HG03097 (cell line): ENCODE measurements around the gene ALDH7A1.
"Not testable (repeated sequence)": the region's sequence is repeated elsewhere in the genome, so short reads cannot be mapped to it uniquely, and the experiment has no call there.

ENCODE experiments used
- ATAC-seq: cut with Tn5 transposase; IDR thresholded peaks from one replicate; pipeline ENCODE4 v1.9.1; 2021; ENCODE audit not compliant: unreplicated experiment, low FRiP score

ALDH7A1 gene

GRCh38 chr5:126597156-126597555 is 2.1 kb upstream of the ALDH7A1 start:
- ATAC-seq = no peak

- ATAC-seq = peak; percentile 11
These were observed 566 bp upstream of the ALDH7A1 start for GRCh38 chr5:126595486-126596083.

GRCh38 chr5:126591549-126591948 is 3.5 kb downstream of the ALDH7A1 start:
- no peak for ATAC-seq

- no peak for ATAC-seq
These were observed 5.3 kb downstream of the ALDH7A1 start for GRCh38 chr5:126589536-126590297.

- no peak for ATAC-seq
These were observed 7.2 kb downstream of the ALDH7A1 start for GRCh38 chr5:126587551-126588390.

GRCh38 chr5:126583761-126584160 is 11.3 kb downstream of the ALDH7A1 start:
- ATAC-seq = no peak

GRCh38 chr5:126579716-126580115 is 15.3 kb downstream of the ALDH7A1 start:
- ATAC-seq = no peak

- ATAC-seq = no peak
These were observed 17.6 kb downstream of the ALDH7A1 start for GRCh38 chr5:126577415-126577814.

GRCh38 chr5:126576974-126577373 is 18.0 kb downstream of the ALDH7A1 start:
- no peak for ATAC-seq

GRCh38 chr5:126575644-126576043 is 19.4 kb downstream of the ALDH7A1 start:
- ATAC-seq = no peak

GRCh38 chr5:126568206-126568755 is 26.7 kb downstream of the ALDH7A1 start:
- ATAC-seq = no peak

GRCh38 chr5:126562823-126563222 is 32.2 kb downstream of the ALDH7A1 start:
- peak; percentile 97 for ATAC-seq

GRCh38 chr5:126561908-126562307 is 33.1 kb downstream of the ALDH7A1 start:
- no peak for ATAC-seq

- ATAC-seq = not testable (repeated sequence)
These were observed 39.9 kb downstream of the ALDH7A1 start for GRCh38 chr5:126555101-126555500.

- no peak for ATAC-seq
These were observed 42.4 kb downstream of the ALDH7A1 start for GRCh38 chr5:126552614-126553013.

- no peak for ATAC-seq
These were observed 50.8 kb downstream of the ALDH7A1 start for GRCh38 chr5:126544087-126544740.

GRCh38 chr5:126543660-126544059 is 51.4 kb downstream of the ALDH7A1 start:
- no peak for ATAC-seq

GRCh38 chr5:126543009-126543408 is 52.0 kb downstream of the ALDH7A1 start:
- ATAC-seq = no peak

- ATAC-seq = no peak
These were observed 52.6 kb downstream of the ALDH7A1 start for GRCh38 chr5:126542441-126542840.

- ATAC-seq = no peak
These were observed 54.4 kb downstream of the ALDH7A1 start for GRCh38 chr5:126540631-126541030.

GRCh38 chr5:126538579-126538978 is 56.4 kb downstream of the ALDH7A1 start:
- ATAC-seq = no peak
